HG03457 (cell line): ENCODE measurements around the gene PROC.

Experiments used
- ATAC-seq: cut with Tn5 transposase; IDR thresholded peaks from one replicate; pipeline ENCODE4 v1.9.1; 2021; ENCODE audit warnings: moderate number of reproducible peaks; ENCODE audit not compliant: unreplicated experiment

The PROC gene

DNA sequence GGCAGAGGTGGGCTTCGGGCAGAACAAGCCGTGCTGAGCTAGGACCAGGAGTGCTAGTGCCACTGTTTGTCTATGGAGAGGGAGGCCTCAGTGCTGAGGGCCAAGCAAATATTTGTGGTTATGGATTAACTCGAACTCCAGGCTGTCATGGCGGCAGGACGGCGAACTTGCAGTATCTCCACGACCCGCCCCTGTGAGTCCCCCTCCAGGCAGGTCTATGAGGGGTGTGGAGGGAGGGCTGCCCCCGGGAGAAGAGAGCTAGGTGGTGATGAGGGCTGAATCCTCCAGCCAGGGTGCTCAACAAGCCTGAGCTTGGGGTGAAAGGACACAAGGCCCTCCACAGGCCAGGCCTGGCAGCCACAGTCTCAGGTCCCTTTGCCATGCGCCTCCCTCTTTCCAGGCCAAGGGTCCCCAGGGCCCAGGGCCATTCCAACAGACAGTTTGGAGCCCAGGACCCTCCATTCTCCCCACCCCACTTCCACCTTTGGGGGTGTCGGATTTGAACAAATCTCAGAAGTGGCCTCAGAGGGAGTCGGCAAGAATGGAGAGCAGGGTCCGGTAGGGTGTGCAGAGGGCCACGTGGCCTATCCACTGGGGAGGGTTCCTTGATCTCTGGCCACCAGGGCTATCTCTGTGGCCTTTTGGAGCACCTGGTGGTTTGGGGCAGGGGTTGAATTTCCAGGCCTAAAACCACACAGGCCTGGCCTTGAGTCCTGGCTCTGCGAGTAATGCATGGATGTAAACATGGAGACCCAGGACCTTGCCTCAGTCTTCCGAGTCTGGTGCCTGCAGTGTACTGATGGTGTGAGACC is at the start of gene PROC:
Gene PROC (plus strand): TSS at position 128 of the 812 bp plus-strand sequence. CDS start 1,516 bp downstream, outside the sequence.
- no peak for ATAC-seq

DNA sequence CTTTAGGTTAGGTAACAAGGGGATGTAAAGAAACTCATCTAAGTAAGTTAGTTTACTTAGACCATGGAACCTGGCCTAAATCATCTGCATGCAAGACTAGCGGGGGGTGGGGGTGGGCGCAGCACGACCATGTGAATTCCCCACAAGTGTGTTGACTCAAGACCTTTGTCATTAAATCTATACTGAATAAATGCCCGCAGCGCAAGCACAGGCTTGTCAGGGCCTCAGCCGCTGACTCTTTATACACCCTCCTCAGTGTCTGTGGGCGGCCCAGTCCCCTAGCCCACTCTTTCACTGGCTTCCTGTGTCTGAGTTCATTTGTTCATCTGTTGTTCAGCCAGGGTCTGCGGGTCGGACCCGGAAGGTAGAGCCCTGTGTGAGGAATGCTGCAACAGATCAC is 48.2 kb upstream of the PROC start:
- no peak for ATAC-seq

GRCh38 chr2:127371037-127371436 is 47.2 kb upstream of the PROC start:
- no peak for ATAC-seq

DNA sequence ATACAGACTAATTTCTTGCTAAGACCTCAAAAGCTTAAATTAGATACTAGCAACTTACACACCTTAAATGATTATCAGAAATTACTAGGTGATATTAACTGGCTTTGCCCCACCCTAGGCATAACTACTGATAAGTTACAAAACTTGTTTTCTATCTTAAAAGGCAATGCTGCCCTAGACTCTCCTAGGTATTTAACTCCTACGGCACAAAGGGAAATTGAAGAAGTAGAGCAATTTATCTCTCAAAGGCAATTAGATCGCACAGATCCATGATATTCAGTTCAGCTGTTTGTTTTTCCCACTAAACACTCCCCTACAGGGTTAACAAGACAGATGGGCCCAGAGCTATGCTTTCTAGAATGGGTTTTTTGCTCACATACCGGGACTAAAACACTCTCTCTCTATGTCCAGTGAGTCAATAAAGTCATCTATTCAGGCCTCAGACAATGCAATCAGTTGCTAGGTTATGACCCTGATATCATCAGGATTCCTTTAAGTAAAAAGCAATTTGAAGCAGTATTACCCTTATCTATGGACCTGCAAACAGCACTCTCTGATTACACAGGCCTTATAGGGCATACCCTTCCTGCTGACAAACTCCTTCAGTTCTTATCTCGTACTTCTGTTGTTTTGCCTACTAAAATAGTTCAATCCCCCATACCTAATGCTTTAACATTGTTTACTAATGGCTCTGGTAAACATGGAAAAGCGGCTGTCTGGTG is 44.7 kb upstream of the PROC start:
- ATAC-seq = no peak

GRCh38 chr2:127376257-127376656 is 42.0 kb upstream of the PROC start:
- no peak for ATAC-seq

DNA sequence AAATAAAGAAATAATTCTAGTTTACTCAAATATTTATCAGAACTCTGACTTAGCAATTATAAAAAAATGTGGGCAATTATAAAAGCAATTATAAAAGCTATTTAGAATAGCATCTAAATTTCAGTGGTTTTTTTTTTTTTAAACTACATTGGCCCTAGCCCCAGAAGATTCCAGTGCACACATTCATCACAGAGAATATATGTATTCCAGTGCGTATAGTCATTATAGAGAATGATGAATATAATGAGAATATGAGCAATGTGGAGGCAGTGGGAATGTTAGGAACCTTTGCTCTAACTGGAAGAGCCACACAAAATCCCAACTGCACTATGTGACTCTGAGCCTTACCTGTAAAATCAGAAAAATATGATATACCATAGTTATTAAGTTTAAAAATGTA is 41.0 kb upstream of the PROC start:
- no peak for ATAC-seq

DNA sequence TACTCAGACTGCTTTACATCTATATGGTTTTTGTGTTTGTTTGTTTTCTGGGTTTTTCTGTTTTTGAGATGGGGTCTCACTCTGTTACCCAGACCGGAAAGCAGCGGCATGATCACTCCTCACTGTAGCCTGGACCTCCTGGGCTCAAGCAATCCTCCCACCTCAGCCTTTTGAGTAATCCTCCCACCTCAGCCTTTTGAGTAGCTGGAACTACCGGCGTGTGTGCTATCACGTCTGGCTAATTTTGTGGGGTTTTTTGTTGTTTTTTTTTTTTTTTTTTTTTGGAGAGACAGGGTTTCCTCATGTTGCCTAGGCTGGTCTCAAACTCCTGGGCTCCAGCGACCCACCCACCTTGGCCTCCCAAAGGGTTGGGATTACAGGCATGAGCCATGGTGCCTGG is 39.5 kb upstream of the PROC start:
- ATAC-seq = no peak

GRCh38 chr2:127379712-127380355 is 38.4 kb upstream of the PROC start:
- ATAC-seq = no peak

DNA sequence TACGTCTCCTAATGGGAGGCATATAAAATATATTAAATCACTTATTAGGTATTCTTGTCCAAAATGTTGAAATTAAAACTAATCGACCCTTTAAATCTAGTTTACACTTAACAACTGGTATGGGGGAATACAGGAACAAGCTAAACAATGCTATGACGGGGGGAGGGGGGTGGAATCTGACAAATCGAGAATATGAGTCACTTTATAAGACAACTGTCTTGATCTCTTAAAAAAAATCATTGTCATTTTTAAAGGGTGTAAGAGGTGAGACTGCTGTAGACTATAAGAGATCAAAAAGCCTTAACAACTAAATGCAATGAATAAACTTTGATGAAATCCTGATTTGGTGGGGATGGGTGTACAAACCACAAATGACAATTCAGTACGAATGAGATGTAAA is 36.5 kb upstream of the PROC start:
- no peak for ATAC-seq

DNA sequence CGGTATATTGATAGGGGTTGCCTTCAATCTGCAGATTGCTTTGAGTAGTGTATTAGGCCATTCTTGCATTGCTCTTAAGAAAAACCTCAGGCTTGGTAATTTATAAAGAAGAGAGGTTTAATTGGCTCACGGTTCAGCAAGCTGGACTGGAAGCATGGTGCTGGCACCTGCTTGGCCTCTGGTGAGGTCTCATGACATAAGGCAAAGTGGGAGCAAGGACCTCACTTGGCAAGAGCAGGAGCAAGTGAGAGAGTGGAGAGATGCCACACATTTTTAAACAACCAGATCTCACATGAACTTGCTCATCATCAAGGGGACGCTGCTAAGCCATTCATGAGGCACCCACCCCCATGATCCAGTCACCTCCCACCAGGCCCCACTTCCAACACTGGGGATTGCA is 35.4 kb upstream of the PROC start:
- ATAC-seq = no peak

- no peak for ATAC-seq
These were observed 33.7 kb upstream of the PROC start for GRCh38 chr2:127384529-127384928.

DNA sequence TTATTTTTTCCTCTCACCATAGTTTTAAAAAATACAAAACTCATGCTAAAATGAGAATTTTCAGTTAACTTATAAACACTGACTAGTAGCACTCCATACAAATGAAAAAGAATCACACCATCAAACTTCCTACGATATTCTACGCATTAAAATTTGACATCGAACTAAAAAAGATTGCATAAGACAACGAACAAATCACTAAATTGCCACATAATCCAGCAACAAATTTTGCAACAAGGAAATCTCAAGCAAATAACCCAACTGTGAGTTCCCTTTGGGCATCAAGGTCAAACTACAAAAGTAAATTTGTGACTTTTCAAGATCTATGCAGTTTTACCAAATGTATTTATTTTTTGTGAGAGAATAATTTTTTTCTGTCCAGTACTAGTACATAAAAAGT is 32.0 kb upstream of the PROC start:
- no peak for ATAC-seq

- ATAC-seq = peak; percentile 56
These were observed 31.2 kb upstream of the PROC start for GRCh38 chr2:127386764-127387654.

- ATAC-seq = peak; percentile 60
These were observed 30.4 kb upstream of the PROC start, which contains the start of gene MAP3K2 for GRCh38 chr2:127387655-127388422. MAP3K2 (minus strand) TSS chr2:127387975; CDS start chr2:127343129, 44,846 bp downstream.

GRCh38 chr2:127388423-127389164 is 29.6 kb upstream of the PROC start:
- peak; percentile 12 for ATAC-seq

DNA sequence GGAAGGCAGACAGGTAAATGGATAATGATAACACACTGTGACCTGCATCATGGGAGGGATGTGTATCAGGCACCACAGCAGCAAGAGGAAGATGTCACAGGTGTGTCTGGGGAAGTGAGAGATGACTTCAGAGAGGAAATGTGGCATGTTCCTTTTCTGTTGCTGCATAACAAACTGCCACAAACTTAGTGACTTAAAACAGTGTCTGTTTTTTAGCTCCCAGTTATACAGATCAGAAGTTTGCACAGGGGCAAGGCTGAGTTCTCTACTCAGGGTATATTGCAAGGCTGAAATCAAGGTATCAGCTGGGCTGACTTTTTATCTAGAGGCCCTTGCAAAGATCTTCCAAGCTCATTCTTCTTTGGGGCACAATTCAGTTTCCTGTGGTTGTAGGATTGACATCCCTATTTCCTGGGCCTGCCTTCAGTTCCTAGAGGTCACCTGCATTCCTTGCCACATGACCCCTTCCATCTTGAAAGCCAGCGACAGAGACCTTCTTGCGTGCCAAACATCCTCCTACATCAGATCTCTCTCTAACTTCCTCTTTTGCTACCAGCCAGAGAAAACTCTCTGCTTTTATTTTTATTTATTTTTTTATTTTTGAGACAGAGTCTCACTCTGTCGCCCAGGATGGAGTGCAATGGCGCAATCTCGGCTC is 28.3 kb upstream of the PROC start:
- ATAC-seq = no peak

DNA sequence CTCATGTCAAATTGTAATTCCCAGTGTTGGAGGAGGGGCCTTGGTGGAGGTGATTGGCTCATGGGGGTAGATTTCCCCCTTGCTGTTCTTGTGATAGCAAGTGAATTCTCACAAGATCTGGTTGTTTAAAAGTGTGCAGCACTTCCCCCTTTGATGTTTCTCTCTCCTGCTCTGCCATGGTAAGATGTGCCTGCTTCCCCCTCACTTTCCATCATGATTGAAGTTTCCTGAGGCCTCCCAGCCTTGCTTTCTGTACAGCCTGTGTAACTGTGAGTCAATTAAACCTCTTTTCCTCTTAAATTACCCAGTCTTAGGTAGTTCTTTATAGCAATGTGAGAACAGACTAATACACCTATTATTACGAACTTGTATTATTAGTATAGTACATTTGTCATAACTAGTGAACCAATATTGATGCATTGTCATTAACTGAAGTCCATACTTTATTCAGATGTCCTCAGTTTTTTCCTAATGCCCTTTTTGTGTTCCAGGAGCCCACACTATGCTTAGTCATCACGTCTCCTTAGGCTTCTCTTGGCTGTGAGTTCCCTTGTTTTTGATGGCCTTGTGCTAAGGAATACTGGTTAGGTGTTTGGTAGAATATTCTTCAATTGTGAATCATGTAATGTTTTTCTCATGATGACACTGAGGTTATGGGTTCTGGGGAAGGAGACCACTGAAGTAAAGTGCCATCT is 25.9 kb upstream of the PROC start:
- no peak for ATAC-seq
